HepG2 (cell line): ENCODE results near the gene SETD3. TPM values are rescaled to one million over a fixed set of nuclear protein-coding genes. Genes with fewer than 3 reads are reported as not detected.

ENCODE experiments used
- STAT6 ChIP-seq: sonication (generic); formaldehyde crosslinking; IDR thresholded peaks from 2 replicates; pipeline ENCODE4 v1.4.0; 2020; ENCODE audit warnings: missing genetic modification reagents, mild to moderate bottlenecking, borderline replicate concordance
- TFAP4 ChIP-seq: sonication (generic); IDR thresholded peaks from 2 replicates; pipeline ENCODE4 v1.6.1; 2016; ENCODE audit warnings: low read depth, borderline replicate concordance
- ZC3H4 ChIP-seq: sonication (generic); formaldehyde crosslinking; IDR thresholded peaks from 2 replicates; pipeline ENCODE4 v1.4.0; 2020; ENCODE audit warnings: missing genetic modification reagents, borderline replicate concordance
- ZNF281 ChIP-seq: sonication (generic); formaldehyde crosslinking; IDR thresholded peaks from 2 replicates; pipeline ENCODE4 v1.4.0; 2020; ENCODE audit warnings: missing genetic modification reagents, borderline replicate concordance
- ZNF407 ChIP-seq: sonication (generic); formaldehyde crosslinking; IDR thresholded peaks from one replicate; pipeline ENCODE4 v1.5.1; 2020; ENCODE audit warnings: mild to moderate bottlenecking, missing genetic modification reagents; ENCODE audit errors: not compliant biosample characterization
- ZNF614 ChIP-seq: IDR thresholded peaks from 2 replicates; pipeline ENCODE4 v1.6.1; 2018; ENCODE audit warnings: missing biosample characterization, missing genetic modification reagents, inconsistent platforms, borderline replicate concordance
- polyA plus RNA-seq, 8 experiments: library from polyadenylated mRNA; depleted of rRNA in 3 of 8; stranded (reverse) in 7 of 8; unstranded in 1 of 8; fragments of >200 nt; fragmentation: Illumina TruSeq in 4 of 8; extraction: Trizol in 4 of 8; gene quantifications; 2 replicates each; pipeline versions ENCODE4 v1.2.1 to v1.2.3, GENCODE V29; 2011 to 2016; ENCODE audit warnings: low read depth in 4 of 8, missing spikeins in 1 of 8, mixed read lengths in 1 of 8; ENCODE audit not compliant: insufficient read depth in 1 of 8
- total RNA-seq, 5 experiments: library from RNA; depleted of rRNA; stranded (reverse); fragments of >200 nt; fragmentation: Illumina TruSeq; extraction: Trizol; gene quantifications; 2 replicates each; pipeline ENCODE4 v1.2.3, GENCODE V29; 2016; ENCODE audit warnings: low read depth in 1 of 5
- TF ChIP-seq, protein P1 (sequence below): sonication (generic); formaldehyde crosslinking; IDR thresholded peaks from 2 replicates; pipeline ENCODE4 v1.5.1; 2020; ENCODE audit warnings: mild to moderate bottlenecking, missing genetic modification reagents, moderate library complexity

SETD3 gene
- total and polyA plus RNA-seq, 2 of the 13 experiments (the other 11 are each of a cell fraction or from before 2014, with no cell fraction given), result 30.3 to 67.1 TPM

- TF ChIP-seq ZNF281 (CRISPR knock-in tag) (no peak), TFAP4 (peak; percentile 30; the same call in 1 of the 2 replicates), ZNF614 (0 out of 2 replicates have a peak, but pooled peaks have one; percentile 44), ZC3H4 (no peak), STAT6 (CRISPR knock-in tag) (no peak), ZNF407 (no peak)
- TF ChIP-seq, protein P1, sequence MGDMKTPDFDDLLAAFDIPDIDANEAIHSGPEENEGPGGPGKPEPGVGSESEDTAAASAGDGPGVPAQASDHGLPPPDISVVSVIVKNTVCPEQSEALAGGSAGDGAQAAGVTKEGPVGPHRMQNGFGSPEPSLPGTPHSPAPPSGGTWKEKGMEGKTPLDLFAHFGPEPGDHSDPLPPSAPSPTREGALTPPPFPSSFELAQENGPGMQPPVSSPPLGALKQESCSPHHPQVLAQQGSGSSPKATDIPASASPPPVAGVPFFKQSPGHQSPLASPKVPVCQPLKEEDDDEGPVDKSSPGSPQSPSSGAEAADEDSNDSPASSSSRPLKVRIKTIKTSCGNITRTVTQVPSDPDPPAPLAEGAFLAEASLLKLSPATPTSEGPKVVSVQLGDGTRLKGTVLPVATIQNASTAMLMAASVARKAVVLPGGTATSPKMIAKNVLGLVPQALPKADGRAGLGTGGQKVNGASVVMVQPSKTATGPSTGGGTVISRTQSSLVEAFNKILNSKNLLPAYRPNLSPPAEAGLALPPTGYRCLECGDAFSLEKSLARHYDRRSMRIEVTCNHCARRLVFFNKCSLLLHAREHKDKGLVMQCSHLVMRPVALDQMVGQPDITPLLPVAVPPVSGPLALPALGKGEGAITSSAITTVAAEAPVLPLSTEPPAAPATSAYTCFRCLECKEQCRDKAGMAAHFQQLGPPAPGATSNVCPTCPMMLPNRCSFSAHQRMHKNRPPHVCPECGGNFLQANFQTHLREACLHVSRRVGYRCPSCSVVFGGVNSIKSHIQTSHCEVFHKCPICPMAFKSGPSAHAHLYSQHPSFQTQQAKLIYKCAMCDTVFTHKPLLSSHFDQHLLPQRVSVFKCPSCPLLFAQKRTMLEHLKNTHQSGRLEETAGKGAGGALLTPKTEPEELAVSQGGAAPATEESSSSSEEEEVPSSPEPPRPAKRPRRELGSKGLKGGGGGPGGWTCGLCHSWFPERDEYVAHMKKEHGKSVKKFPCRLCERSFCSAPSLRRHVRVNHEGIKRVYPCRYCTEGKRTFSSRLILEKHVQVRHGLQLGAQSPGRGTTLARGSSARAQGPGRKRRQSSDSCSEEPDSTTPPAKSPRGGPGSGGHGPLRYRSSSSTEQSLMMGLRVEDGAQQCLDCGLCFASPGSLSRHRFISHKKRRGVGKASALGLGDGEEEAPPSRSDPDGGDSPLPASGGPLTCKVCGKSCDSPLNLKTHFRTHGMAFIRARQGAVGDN, result peak; percentile 69
Measured at GRCh38 chr14:99480917-99481744, 472 bp upstream of the SETD3 start, which contains the start of gene CCNK (continued).
